Upper lobe of left lung (tissue), 4 donors: Measurements from ENCODE around the gene EAPP.

Experiments used
- POLR2A ChIP-seq, 4 donors: fragments of 450-650 bp; IDR thresholded peaks; one replicate each; pipeline ENCODE4 v1.5.1; 2016 to 2017; ENCODE audit warnings: antibody characterized with exemption in 4 of 4, mild to moderate bottlenecking in 2 of 4
- POLR2AphosphoS5 ChIP-seq, 2 donors: sonication (generic); formaldehyde crosslinking; IDR thresholded peaks; one replicate each; pipeline ENCODE4 v1.5.1; 2017; ENCODE audit warnings: antibody characterized with exemption in 2 of 2
- TF ChIP-seq, protein P1 (sequence below), 6 experiments: fragments of 450-650 bp in 4 of 6; fragments of 200-600 bp in 2 of 6; sonication (generic) in 2 of 6; IDR thresholded peaks; one replicate each; pipeline ENCODE4 v1.5.1; 2016 to 2019; ENCODE audit warnings: antibody characterized with exemption in 6 of 6

GRCh38 chr14:34583525-34583924 lies 44.0 kb upstream of the EAPP start:
- TF ChIP-seq POLR2A (IDR thresholded peaks at IDR 0.05) (no peak), POLR2AphosphoS5 (IDR thresholded peaks at IDR 0.05) (no peak)
- TF ChIP-seq, protein P1, sequence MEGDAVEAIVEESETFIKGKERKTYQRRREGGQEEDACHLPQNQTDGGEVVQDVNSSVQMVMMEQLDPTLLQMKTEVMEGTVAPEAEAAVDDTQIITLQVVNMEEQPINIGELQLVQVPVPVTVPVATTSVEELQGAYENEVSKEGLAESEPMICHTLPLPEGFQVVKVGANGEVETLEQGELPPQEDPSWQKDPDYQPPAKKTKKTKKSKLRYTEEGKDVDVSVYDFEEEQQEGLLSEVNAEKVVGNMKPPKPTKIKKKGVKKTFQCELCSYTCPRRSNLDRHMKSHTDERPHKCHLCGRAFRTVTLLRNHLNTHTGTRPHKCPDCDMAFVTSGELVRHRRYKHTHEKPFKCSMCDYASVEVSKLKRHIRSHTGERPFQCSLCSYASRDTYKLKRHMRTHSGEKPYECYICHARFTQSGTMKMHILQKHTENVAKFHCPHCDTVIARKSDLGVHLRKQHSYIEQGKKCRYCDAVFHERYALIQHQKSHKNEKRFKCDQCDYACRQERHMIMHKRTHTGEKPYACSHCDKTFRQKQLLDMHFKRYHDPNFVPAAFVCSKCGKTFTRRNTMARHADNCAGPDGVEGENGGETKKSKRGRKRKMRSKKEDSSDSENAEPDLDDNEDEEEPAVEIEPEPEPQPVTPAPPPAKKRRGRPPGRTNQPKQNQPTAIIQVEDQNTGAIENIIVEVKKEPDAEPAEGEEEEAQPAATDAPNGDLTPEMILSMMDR (IDR thresholded peaks at IDR 0.05): no peak
